Gastroesophageal sphincter (tissue), 3 donors: Measurements from ENCODE around the gene MAB21L4.

Experiments
- EP300 ChIP-seq: sonication (generic); formaldehyde crosslinking; IDR thresholded peaks from one replicate; pipeline ENCODE4 v1.6.1; 2017; ENCODE audit warnings: antibody characterized with exemption, mild to moderate bottlenecking
- POLR2AphosphoS5 ChIP-seq: sonication (generic); formaldehyde crosslinking; IDR thresholded peaks from one replicate; pipeline ENCODE4 v1.6.1; 2017; ENCODE audit warnings: antibody characterized with exemption
- TF ChIP-seq, protein P1 (sequence below), 4 experiments: fragments of 200-600 bp in 2 of 4; fragments of 450-650 bp in 2 of 4; sonication (generic) in 1 of 4; IDR thresholded peaks; one replicate each; pipeline ENCODE4 v1.5.1; 2017 to 2019; ENCODE audit warnings: antibody characterized with exemption in 4 of 4, mild to moderate bottlenecking in 2 of 4, moderate library complexity in 2 of 4

- TF ChIP-seq, protein P1, sequence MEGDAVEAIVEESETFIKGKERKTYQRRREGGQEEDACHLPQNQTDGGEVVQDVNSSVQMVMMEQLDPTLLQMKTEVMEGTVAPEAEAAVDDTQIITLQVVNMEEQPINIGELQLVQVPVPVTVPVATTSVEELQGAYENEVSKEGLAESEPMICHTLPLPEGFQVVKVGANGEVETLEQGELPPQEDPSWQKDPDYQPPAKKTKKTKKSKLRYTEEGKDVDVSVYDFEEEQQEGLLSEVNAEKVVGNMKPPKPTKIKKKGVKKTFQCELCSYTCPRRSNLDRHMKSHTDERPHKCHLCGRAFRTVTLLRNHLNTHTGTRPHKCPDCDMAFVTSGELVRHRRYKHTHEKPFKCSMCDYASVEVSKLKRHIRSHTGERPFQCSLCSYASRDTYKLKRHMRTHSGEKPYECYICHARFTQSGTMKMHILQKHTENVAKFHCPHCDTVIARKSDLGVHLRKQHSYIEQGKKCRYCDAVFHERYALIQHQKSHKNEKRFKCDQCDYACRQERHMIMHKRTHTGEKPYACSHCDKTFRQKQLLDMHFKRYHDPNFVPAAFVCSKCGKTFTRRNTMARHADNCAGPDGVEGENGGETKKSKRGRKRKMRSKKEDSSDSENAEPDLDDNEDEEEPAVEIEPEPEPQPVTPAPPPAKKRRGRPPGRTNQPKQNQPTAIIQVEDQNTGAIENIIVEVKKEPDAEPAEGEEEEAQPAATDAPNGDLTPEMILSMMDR (IDR thresholded peaks at IDR 0.05): no peak
- TF ChIP-seq EP300 (no peak), POLR2AphosphoS5 (no peak)
Measured at GRCh38 chr2:240886678-240887609, 9.0 kb downstream of the MAB21L4 start.
